ENCODE results near the gene PRXL2A.
"Not testable (repeated sequence)": the region's sequence is repeated elsewhere in the genome, so short reads cannot be mapped to it uniquely, and the experiment has no call there.

The PRXL2A gene

DNA sequence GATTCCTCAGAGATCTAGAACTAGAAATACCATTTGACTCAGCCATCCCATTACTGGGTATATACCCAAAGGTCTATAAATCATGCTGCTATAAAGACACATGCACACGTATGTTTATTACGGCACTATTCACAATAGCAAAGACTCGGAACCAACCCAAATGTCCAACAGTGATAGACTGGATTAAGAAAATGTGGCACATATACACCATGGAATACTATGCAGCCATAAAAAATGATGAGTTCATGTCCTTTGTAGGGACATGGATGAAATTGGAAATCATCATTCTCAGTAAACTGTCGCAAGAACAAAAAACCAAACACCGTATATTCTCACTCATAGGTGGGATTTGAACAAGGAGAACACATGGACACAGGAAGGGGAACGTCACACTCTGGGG lies 72.0 kb downstream of the PRXL2A start:
- DNase-seq: not testable (repeated sequence)

DNA sequence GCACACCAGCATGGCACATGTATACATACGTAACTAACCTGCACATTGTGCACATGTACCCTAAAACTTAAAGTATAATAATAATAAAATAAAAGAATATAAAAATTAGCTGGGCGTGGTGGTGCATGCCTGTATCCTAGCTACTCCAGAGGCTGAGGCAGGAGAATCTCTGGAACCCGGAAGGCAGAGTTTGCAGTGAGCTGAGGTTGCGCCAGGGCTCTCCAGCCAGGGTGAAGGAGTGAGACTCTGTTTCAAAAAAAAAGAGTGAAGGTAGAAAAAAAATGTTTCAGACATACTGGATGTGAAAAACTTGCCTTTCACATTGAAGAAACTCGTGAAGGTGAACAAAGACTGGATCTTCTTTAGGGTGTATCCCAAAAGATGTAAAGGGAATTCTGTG lies 72.5 kb downstream of the PRXL2A start:
- DNase-seq: no peak

- no peak for DNase-seq
Observed at GRCh38 chr10:80484243-80484642, 75.9 kb downstream of the PRXL2A start.

GRCh38 chr10:80484676-80485075 lies 76.3 kb downstream of the PRXL2A start:
- no peak for DNase-seq

- no peak for DNase-seq
Observed at GRCh38 chr10:80485076-80485945, 77.0 kb downstream of the PRXL2A start.

DNA sequence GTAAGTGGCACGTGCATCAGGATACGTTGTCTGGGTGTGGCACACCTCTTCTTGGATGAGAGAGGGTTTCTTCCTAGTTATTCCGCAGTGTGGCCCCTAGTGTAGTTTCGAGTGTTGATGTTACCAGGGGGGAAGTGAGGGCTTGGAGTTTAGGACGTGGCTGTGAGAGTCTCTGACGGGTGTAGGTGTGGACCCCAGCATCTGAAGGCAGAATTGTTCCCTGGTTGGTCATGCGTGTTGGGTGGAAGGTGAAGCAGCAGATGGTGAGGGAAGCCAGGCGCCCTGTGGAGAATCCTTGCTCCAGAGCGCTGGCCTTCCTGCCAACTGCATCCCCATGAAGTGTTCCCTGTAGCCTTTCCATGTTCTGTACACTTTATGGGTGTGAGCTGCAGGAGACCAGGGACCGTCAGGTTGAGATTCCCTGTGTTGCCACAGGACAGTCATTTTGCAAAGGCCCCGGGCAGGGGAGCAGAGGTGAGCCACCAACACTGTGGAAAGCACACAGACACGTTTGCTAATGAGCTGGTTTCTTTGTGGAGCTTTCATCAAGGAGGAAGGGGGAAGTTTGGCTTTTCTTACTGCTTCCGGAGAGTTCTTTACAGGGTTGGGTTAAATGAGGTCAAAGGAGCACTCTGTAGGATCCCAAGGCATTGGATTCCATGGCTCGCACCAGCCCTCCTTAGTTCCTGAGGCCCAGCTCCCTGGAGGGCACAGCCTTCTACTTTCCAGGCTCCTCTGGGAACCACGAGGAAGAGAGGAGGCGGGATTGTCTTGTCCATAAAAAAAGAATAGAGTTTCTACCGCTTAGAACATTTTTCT lies 77.8 kb downstream of the PRXL2A start:
- no peak for DNase-seq

All from DMS 273 treated with DMSO at 0.1 percent for 48 hours (cell line).